Right renal cortex interstitium (tissue), 3 donors: ENCODE data around the gene C2orf15. TPM values are rescaled to one million over a fixed set of nuclear protein-coding genes. Genes with fewer than 3 reads are reported as not detected.
"Not testable (repeated sequence)": the region's sequence is repeated elsewhere in the genome, so short reads cannot be mapped to it uniquely, and the experiment has no call there.

ENCODE experiments used
- DNase-seq, 3 donors: peaks; one replicate each; pipeline ENCODE4 v3.0.0-alpha.2; 2013; ENCODE audit warnings: low read depth in 3 of 3, low spot score in 2 of 3
- polyA plus RNA-seq, 3 donors: library from polyadenylated mRNA; unstranded; fragments of 120-200 nt; gene quantifications; one replicate each; pipeline ENCODE4 v1.2.1, GENCODE V29; 2013; ENCODE audit not compliant: insufficient read length in 3 of 3

Gene C2orf15
- polyA plus RNA-seq, 3 donors, result 11.2 to 13.5 (median 12.5) TPM

DNA sequence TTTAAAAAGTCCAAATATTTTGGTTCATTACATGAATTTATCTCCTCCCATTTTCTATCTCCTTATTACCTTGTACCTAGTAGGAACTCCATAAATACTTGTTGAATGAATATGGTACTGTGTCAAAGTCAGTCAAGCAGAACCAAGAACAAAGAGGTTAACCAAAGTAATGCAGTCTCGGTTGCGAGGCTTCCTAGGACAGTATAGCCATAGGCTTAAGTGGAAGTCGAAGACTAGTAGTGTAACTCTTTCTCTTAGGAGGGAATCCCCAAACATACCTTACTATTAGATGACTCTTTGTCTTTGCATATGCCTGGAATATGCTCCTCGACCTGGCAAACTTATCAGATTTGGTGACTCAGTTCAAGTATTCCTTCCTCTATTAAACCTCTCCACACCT lies 18.1 kb downstream of the C2orf15 start:
- DNase-seq, result no peak

GRCh38 chr2:99166218-99166617 lies 24.7 kb downstream of the C2orf15 start:
- DNase-seq, result no peak

DNA sequence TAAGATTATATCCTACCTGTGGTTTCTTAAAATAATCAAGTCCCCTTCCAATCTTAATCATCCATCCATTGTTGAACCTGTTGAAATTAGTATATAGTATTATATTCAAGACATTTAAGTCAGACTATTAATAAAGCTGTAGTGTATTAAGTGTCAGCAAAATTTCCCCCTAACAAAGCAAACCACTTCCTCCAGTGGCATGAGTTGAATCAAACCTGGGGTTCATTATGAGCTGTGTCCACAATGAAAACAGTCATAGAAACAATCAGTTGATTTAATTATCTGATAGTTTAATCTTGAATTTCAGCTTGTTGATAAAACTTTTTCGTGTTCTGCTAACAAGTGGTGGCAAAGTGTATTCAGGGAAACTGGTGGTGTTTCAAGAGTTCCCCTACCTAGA lies 28.0 kb downstream of the C2orf15 start:
- DNase-seq, result no peak

GRCh38 chr2:99171377-99172140 lies 30.1 kb downstream of the C2orf15 start:
- DNase-seq, result no peak

DNA sequence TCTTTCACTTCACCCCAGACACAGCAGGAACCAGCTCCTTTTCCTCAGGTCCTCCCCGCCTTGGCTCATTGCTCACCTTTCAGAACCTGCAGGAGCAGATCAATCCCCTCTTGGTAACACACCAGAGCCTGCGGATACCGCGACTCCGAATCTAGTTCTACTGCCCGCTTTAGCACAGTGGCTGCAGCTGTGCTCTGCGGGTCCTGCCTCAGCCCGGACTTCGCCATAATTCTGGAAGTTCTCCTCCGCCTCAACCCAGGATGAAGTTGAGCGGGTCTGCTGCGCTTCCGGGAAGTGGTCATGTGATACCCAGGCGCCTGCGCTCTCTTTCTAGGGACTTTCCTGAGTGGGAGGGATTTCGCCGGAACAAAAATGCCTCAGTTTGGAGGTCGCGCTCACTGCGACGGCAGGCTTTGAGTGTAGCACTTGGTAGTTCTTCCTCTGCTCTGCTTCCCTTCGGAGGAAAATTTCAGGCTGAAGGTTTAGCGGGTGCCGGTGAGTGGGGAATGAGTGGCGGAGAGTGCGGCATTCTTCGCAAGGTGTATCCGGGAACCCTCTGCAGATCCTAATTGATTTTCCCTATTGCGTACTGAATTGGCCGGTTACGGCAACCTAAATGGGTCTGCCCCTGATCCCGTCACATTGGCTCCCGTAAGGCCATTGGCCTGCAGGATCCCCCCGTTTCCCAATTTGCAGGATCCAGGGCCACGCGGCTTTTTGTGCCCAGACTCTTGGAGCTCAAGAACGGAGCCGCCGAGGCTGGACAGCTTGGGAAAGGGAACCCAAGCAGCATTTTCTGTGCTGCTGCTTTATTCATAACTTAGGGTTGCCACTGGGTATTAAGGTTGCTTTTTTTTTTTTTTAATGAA lies 39.5 kb downstream of the C2orf15 start, which contains the start of the genes MITD1 and MRPL30:
TSS of gene MITD1 (minus strand) at position 304 of the 869 bp plus-strand sequence. CDS start at position 227, 77 bp downstream.
TSS of gene MRPL30 (plus strand) at position 430 of the 869 bp plus-strand sequence. CDS start 5,020 bp downstream, outside the sequence.
- peak; percentile 93 to 94 (median 93) for DNase-seq

- DNase-seq, result peak in 1 of 3 donors; percentile 1
Measured at GRCh38 chr2:99181624-99182000, 40.1 kb downstream of the C2orf15 start.

GRCh38 chr2:99183025-99183424 lies 41.5 kb downstream of the C2orf15 start:
- no peak for DNase-seq

GRCh38 chr2:99184811-99185210 lies 43.3 kb downstream of the C2orf15 start:
- no peak for DNase-seq

DNA sequence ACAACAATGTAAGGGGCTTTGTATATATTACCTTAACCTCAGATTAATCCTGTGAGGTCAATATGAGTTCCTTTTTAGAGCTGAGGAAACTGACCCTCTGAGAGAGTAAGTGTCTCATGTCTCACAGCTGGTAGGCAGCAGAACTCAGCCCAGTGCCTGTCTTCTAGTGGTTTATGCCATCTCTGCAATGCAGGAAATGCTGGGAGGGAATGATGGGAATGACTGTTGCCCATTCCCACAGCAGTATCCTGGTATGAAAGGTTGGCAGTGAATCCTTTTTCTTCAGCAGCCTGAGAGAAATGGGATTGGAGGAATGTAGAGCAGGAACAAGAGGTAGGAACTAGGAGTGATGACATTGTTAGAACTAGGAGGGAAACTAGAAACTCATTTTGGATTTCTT lies 45.5 kb downstream of the C2orf15 start:
- DNase-seq, result no peak

GRCh38 chr2:99188357-99188756 lies 46.9 kb downstream of the C2orf15 start:
- DNase-seq, result no peak

GRCh38 chr2:99190548-99190947 lies 49.0 kb downstream of the C2orf15 start:
- DNase-seq, result no peak

DNA sequence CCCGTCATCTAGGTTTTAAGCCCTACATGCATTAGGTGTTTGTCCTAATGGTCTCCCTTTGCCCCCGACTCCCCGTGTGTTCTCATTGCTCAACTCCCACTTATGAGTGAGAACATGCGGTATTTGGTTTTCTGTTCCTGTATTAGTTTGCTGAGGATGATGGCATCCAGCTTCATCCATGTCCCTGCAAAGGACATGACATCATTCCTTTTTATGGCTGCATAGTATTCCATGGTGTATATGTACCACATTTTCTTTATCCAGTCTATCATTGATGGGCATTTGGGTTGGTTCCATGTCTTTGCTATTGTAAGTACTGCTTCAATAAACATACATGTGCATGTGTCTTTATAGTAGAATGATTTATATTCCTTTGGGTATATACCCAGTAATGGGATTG lies 50.9 kb downstream of the C2orf15 start:
- DNase-seq, result not testable (repeated sequence)

DNA sequence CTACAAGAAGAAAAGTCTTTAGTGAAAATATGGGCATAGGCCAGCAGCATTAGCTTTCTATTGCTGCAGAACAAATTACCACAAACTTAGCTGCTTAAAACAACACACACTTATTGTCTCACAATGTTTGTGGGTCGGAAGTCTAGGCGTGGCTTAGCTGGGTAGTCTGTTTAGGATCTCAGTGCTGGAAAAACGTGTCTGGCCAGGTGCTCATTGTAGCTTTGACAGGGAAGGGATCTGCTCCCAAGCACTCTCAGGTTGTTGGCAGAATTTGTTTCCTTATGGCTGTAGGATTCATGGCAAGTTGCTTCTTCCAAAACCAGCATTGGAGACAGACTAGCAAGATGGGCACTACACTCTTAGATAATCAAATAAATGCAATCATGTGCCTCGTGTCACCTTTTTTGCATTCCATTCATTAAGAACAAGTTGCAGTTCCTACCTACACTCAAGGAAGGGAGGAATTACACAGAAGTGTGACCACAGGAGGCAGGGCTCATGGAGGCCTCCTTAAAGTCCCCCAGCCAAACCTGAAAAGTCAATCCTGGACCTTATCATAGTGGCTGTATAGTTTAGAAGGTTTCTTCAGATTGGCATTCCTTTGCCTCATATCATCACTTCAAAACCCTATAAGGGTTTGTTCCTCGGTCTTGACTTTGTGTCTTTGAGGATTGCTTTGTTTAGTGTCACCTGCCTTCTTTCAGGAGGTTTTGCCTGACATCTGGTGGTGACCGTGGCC lies 56.8 kb downstream of the C2orf15 start:
- DNase-seq, result no peak

DNA sequence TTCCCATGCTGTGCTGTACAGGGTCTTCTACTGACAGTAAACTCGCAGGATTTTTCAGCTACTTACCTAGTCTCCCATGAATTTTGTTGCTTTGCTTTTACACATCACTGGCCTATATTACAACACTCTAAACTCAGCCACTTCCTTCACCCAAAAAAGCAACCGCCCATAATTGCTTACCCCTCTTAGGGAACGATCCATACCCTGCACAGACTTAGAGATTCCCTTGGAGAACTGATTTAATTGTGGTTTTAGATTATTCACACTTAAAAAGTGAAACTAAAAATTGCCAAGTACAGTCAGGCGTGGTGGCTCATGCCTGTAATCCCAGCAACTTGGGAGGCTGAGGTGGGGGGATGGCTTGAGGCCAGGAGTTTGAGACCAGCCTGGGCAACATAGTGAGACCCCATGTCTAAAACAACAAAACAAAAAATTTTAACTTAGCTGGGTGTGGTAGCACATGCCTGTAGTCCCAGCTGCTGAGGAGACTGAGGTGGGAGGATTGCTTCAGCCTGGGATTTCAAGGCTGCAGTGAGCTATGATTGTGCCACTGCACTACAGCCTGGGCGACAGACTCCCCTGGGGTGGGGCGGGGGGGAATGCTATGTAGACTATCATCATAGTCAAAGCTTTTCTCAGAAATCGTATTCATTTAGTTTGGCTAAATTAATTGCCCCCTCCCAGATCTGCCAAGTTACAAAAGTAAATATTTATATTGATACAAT lies 58.7 kb downstream of the C2orf15 start:
- no peak for DNase-seq

Other genes with a start within 250 kb of the C2orf15 start
- 1 to 10 TPM; 2.4 to 3.0 (median 2.5) TPM for gene CRACDL, start 205.5 kb upstream of the C2orf15 start, polyA plus RNA-seq
- 10 to 100 TPM; 12.0 to 13.8 (median 13.3) TPM for gene TSGA10, start 13.2 kb downstream of the C2orf15 start, polyA plus RNA-seq
- gene LIPT1, start 13.3 kb downstream of the C2orf15 start, polyA plus RNA-seq, result 10 to 100 TPM; 12.9 to 15.4 (median 13.6) TPM
- 10 to 100 TPM; 47.2 to 56.4 (median 54.1) TPM for gene MITD1, start 39.4 kb downstream of the C2orf15 start, polyA plus RNA-seq
- 10 to 100 TPM; 51.9 to 58.8 (median 53.0) TPM for gene MRPL30, start 39.5 kb downstream of the C2orf15 start, polyA plus RNA-seq
- gene LYG2, start 114.0 kb downstream of the C2orf15 start, polyA plus RNA-seq, result under 1 TPM; 0.19 to 0.33 (median 0.24) TPM
- gene LYG1, start 159.5 kb downstream of the C2orf15 start, polyA plus RNA-seq, result 1 to 10 TPM; 3.1 to 4.1 (median 4.0) TPM
- gene TXNDC9, start 194.6 kb downstream of the C2orf15 start, polyA plus RNA-seq, result 10 to 100 TPM; 47.4 to 54.5 (median 51.0) TPM
- 10 to 100 TPM; 70.0 to 80.8 (median 72.2) TPM for gene EIF5B, start 195.7 kb downstream of the C2orf15 start, polyA plus RNA-seq